ENCODE measurements around the gene NLRX1. TPM values are rescaled to one million over a fixed set of nuclear protein-coding genes. Genes with fewer than 3 reads are reported as not detected.

The NLRX1 gene
- total and polyA plus RNA-seq, 2 donors (not counting 3 experiments of a cell fraction or from before 2014, with no cell fraction given): 15.1 to 15.5 TPM

DNA sequence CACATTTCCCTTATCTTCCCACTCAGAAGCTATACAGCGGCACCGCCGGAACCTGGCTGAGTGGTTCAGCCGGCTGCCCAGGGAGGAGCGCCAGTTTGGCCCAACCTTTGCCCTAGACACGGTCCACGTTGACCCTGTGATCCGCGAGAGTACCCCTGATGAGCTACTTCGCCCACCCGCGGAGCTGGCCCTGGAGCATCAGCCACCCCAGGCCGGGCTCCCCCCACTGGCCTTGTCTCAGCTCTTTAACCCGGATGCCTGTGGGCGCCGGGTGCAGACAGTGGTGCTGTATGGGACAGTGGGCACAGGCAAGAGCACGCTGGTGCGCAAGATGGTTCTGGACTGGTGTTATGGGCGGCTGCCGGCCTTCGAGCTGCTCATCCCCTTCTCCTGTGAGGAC lies 4.9 kb downstream of the NLRX1 start:
- intact Hi-C loops (cut with micrococcal nuclease): no loop called here
- dilution Hi-C loops (cut with MboI; ENCODE audit: extremely low pct_ligation_motif_present, low sequenced_read_pairs): no loop called here
- Histone ChIP-seq H3K36me3 (ENCODE audit: control insufficient read depth in 2 of 2, extremely low read depth in 1 of 2, insufficient read depth in 2 of 2, low read length in 2 of 2) (no peaks in the 10 kb centered on the region), H4K20me1 (replicated peaks; ENCODE audit: control insufficient read depth, extremely low read depth, insufficient read depth, low read length) (no peaks in the 10 kb centered on the region), H3K27ac (ENCODE audit: insufficient read depth, low read depth, low read length) (no peak overlapping the region), H3K9ac (replicated peaks; ENCODE audit: extremely low read depth, insufficient read depth, low read length) (no peak overlapping the region), H3K4me1 (ENCODE audit: control insufficient read depth, extremely low read depth, insufficient read depth, low read length) (peaks cover 23% of the 10 kb centered on the region), H3K4me2 (ENCODE audit: insufficient read depth, low read length) (no peak overlapping the region), H3K9me1 (replicated peaks; ENCODE audit: control insufficient read depth, extremely low read depth, insufficient read depth, low read length) (no peaks in the 10 kb centered on the region), H2AFZ (ENCODE audit: low read depth, low read length) (no peak overlapping the region), H3K27me3 (ENCODE audit: control insufficient read depth in 2 of 2, insufficient read depth in 2 of 2, low read length in 2 of 2) (no peaks in the 10 kb centered on the region), H3K4me3 (replicated peaks in 1 of 3; ENCODE audit: insufficient read depth in 1 of 3, low read depth in 1 of 3, low read length in 3 of 3) (no peak overlapping the region), H3K9me3 (replicated peaks; ENCODE audit: control insufficient read depth, insufficient read depth, low read length) (no peaks in the 10 kb centered on the region), H3K79me2 (ENCODE audit: control insufficient read depth, insufficient read depth, low read length) (no peaks in the 10 kb centered on the region)
- DNase-seq (ENCODE audit: low read depth, low spot score) (no peak), FAIRE-seq (no peak)
- no peak for TF ChIP-seq CTCF (IDR thresholded peaks at IDR 0.05; ENCODE audit: extremely low read depth in 1 of 2, insufficient read depth in 1 of 2, low read depth in 1 of 2, low read length in 2 of 2)
- TF ChIP-seq POLR2AphosphoS5 (IDR thresholded peaks at IDR 0.05; ENCODE audit: insufficient read depth, low read depth, low read length): no peak
- TF ChIP-seq, protein P1, sequence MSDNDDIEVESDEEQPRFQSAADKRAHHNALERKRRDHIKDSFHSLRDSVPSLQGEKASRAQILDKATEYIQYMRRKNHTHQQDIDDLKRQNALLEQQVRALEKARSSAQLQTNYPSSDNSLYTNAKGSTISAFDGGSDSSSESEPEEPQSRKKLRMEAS (IDR thresholded peaks at IDR 0.05; ENCODE audit: insufficient read depth, insufficient read length): no peak
- TF ChIP-seq EZH2 (IDR thresholded peaks at IDR 0.05; ENCODE audit: borderline replicate concordance, low read depth, low read length, severe bottlenecking): no peak
- TF ChIP-seq POLR2A (IDR thresholded peaks at IDR 0.05; ENCODE audit: low read depth, low read length): no peak
- TF ChIP-seq MYC (IDR thresholded peaks at IDR 0.05; ENCODE audit: low read depth, low read length): no peak
- TF ChIP-seq JUN (IDR thresholded peaks at IDR 0.05; ENCODE audit: borderline replicate concordance, insufficient read depth, insufficient read length, low read depth): no peak
- TF ChIP-seq FOS (IDR thresholded peaks at IDR 0.05; ENCODE audit: borderline replicate concordance, insufficient read depth, low read length): no peak
- no peak for TF ChIP-seq GATA2 (IDR thresholded peaks at IDR 0.05; ENCODE audit: insufficient read depth, insufficient read length, low read depth, low read length)
- ChIA-PET POLR2A (no interaction called here), CTCF (interaction anchor here (1.0 to 1.2 kb wide), 2 partner anchors 28 to 111 kb away, joined by 3 to 4 read pairs; no protein-coding TSS in a partner anchor)
- no TSS peak for BruUV-seq (replicated peaks)
